Smooth muscle cell (in vitro differentiated cells): ENCODE data around the gene FETUB. TPM values are rescaled to one million over a fixed set of nuclear protein-coding genes. Genes with fewer than 3 reads are reported as not detected.

ENCODE experiments used
- DNase-seq: peaks from one replicate; lab custom pipeline; 2025; ENCODE audit not compliant: unreplicated experiment; lab: John Stamatoyannopoulos, UW
- H2AFZ ChIP-seq: fragments of 200-600 bp; sonication (generic); 2 replicates; pipeline ENCODE4 v1.6.0; 2016; ENCODE audit warnings: antibody characterized with exemption, low read depth, mild to moderate bottlenecking
- H3F3A ChIP-seq: fragments of 200-600 bp; sonication (generic); 2 replicates; pipeline ENCODE4 v1.6.0; 2017; ENCODE audit warnings: antibody characterized with exemption, low read depth
- H3K27ac ChIP-seq: fragments of 200-600 bp; sonication (generic); 2 replicates; pipeline ENCODE4 v1.5.1; 2016; ENCODE audit warnings: low read depth, mild to moderate bottlenecking
- H3K27me3 ChIP-seq: fragments of 200-600 bp; sonication (generic); 2 replicates; pipeline ENCODE4 v1.6.1; 2016; ENCODE audit warnings: low read depth, mild to moderate bottlenecking
- H3K36me3 ChIP-seq: fragments of 200-600 bp; sonication (generic); 2 replicates; pipeline ENCODE4 v1.5.1; 2016; ENCODE audit warnings: low read depth
- H3K4me1 ChIP-seq: fragments of 200-600 bp; sonication (generic); 2 replicates; pipeline ENCODE4 v1.5.1; 2016; ENCODE audit warnings: low read depth
- H3K4me2 ChIP-seq: fragments of 200-600 bp; sonication (generic); 2 replicates; pipeline ENCODE4 v1.6.0; 2016; ENCODE audit warnings: mild to moderate bottlenecking
- H3K4me3 ChIP-seq: fragments of 200-600 bp; sonication (generic); 2 replicates; pipeline ENCODE4 v1.5.1; 2016; ENCODE audit warnings: mild to moderate bottlenecking
- H3K79me2 ChIP-seq: fragments of 200-600 bp; sonication (generic); 2 replicates; pipeline ENCODE4 v1.6.0; 2016; ENCODE audit warnings: low read depth, mild to moderate bottlenecking
- H3K9ac ChIP-seq: fragments of 200-600 bp; sonication (generic); 2 replicates; pipeline ENCODE4 v1.6.0; 2016; ENCODE audit warnings: low read depth
- H3K9me3 ChIP-seq: fragments of 200-600 bp; sonication (generic); replicated peaks from 2 replicates; pipeline ENCODE4 v1.5.1; 2016; ENCODE audit warnings: low read depth
- H4K20me1 ChIP-seq: fragments of 200-600 bp; sonication (generic); 2 replicates; pipeline ENCODE4 v1.6.0; 2016; ENCODE audit warnings: low read depth
- WGBS: methylation state at CpG from one replicate; pipeline ENCODE4 v1.1.7; 2016; ENCODE audit warnings: low lambda C conversion rate; 5-methylcytosine and 5-hydroxymethylcytosine counted together
- polyA plus RNA-seq: library from polyadenylated mRNA; unstranded; fragments of >200 nt; fragmentation: Nextera tagmentation; extraction: Ambion mirVana; gene quantifications from 2 replicates; pipeline ENCODE4 v1.2.1, GENCODE V29; 2016
- total RNA-seq: library from RNA; depleted of rRNA; stranded (reverse); fragments of >200 nt; gene quantifications from 2 replicates; pipeline ENCODE4 v1.2.3, GENCODE V29; 2014
- TF ChIP-seq, protein P1 (sequence below): fragments of 200-600 bp; sonication (generic); IDR thresholded peaks from 2 replicates; pipeline ENCODE4 v1.5.1; 2017; ENCODE audit warnings: borderline replicate concordance, mild to moderate bottlenecking, antibody characterized with exemption; ENCODE audit not compliant: insufficient read depth, poor library complexity, severe bottlenecking

The FETUB gene
- total and polyA plus RNA-seq, 2 experiments from 2014 or later: 1.9 TPM; not detected in 1

DNA sequence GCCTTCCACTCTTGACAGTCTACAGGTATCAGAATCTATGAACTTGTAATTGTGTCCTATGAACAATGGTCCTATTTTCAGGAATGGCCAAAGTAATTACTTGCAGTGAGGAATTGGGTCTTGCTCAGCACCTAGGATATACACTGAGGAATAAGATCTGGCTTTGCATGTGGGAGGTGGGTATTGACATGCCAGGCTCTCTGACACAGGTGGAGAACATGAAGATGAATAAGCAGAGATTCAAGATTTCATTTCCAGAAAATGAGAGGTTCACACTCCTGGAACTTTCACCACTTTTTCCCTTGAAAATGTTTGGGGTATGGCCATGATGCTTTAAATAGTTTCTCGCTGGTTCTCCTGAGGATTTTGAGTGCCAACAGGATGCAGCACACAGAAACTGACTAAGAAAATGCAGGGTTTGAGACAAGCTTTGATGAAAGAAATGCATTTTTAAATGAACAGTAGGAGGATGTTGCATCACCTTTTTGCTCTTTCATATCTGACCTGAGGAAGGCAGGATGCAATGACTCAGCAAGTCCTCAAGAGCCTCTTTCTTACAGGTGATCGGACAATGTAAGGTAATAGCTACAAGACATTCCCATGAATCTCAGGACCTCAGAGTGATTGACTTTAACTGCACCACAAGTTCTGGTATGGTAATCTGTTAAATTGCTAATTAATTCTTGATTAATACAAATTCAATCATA lies 29.3 kb downstream of the FETUB start:
- Histone ChIP-seq H3K79me2 (no peaks in the 10 kb centered on the region), H3K4me3 (no peak overlapping the region), H2AFZ (no peak overlapping the region), H3K4me1 (no peaks in the 10 kb centered on the region), H3K27ac (no peak overlapping the region), H3K4me2 (no peak overlapping the region), H3K27me3 (peaks cover 19% of the 10 kb centered on the region), H3K36me3 (no peaks in the 10 kb centered on the region), H4K20me1 (no peaks in the 10 kb centered on the region), H3K9ac (no peak overlapping the region), H3F3A (no peaks in the 10 kb centered on the region), H3K9me3 (no peaks in the 10 kb centered on the region)
- WGBS: 76% methylated on average over 2 of the region's 2 CpGs
- TF ChIP-seq, protein P1, sequence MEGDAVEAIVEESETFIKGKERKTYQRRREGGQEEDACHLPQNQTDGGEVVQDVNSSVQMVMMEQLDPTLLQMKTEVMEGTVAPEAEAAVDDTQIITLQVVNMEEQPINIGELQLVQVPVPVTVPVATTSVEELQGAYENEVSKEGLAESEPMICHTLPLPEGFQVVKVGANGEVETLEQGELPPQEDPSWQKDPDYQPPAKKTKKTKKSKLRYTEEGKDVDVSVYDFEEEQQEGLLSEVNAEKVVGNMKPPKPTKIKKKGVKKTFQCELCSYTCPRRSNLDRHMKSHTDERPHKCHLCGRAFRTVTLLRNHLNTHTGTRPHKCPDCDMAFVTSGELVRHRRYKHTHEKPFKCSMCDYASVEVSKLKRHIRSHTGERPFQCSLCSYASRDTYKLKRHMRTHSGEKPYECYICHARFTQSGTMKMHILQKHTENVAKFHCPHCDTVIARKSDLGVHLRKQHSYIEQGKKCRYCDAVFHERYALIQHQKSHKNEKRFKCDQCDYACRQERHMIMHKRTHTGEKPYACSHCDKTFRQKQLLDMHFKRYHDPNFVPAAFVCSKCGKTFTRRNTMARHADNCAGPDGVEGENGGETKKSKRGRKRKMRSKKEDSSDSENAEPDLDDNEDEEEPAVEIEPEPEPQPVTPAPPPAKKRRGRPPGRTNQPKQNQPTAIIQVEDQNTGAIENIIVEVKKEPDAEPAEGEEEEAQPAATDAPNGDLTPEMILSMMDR: no peak
- DNase-seq: no peak

DNA sequence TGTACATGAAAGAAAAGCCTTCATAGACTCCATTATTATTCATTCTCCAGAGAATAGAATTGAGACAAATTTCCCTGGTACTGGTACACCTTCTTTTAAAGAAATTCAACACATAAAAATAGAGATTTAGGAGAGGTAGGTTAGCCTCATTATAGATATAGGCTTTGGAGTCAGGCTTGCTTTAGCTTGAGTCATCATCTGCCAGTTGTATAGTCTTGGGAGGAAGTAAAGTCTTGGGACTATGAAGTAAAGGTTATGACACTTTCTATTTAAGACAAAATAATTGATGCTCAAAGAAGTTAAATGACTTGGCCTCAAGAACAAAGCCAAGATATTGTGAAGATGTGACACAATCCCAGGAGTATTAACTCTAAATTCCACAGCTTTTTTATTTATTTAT lies 30.0 kb downstream of the FETUB start:
- Histone ChIP-seq H3F3A (no peaks in the 10 kb centered on the region), H3K79me2 (no peaks in the 10 kb centered on the region), H3K4me2 (no peak overlapping the region), H4K20me1 (no peaks in the 10 kb centered on the region), H2AFZ (no peak overlapping the region), H3K36me3 (no peaks in the 10 kb centered on the region), H3K4me3 (no peak overlapping the region), H3K9ac (no peak overlapping the region), H3K4me1 (no peaks in the 10 kb centered on the region), H3K27ac (no peak overlapping the region), H3K9me3 (no peaks in the 10 kb centered on the region), H3K27me3 (peaks cover 22% of the 10 kb centered on the region)
- TF ChIP-seq, protein P1: no peak
- DNase-seq: no peak

GRCh38 chr3:186671051-186671450 lies 30.9 kb downstream of the FETUB start:
- Histone ChIP-seq H3K9me3 (no peaks in the 10 kb centered on the region), H3K9ac (no peak overlapping the region), H3K36me3 (no peaks in the 10 kb centered on the region), H3K27ac (no peak overlapping the region), H3K4me3 (no peak overlapping the region), H3K27me3 (peaks cover 18% of the 10 kb centered on the region), H3K79me2 (no peaks in the 10 kb centered on the region), H3K4me1 (no peaks in the 10 kb centered on the region), H2AFZ (no peak overlapping the region), H3K4me2 (no peak overlapping the region), H3F3A (no peaks in the 10 kb centered on the region), H4K20me1 (no peaks in the 10 kb centered on the region)
- 96% methylated on average over 3 of the region's 3 CpGs for WGBS
- TF ChIP-seq, protein P1: no peak
- no peak for DNase-seq

DNA sequence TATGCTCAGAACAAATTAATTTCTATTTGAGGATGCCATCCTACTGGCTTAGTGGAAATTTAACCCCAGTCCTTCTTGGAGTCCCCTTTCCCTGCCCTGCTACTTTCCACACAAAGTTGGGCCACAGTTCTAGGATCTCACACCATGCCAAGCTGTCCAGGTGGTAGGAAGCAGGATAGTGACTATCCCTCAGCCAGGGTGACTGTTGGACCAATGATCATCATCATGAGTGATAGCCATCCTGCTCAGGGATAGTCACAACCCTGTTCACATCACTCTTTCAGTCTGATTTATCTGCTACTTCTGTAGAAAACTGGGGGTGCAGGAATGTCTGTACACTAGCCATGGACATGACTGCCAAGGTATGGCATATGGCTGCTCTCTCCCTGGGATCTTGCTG lies 38.4 kb downstream of the FETUB start:
- no peak overlapping the region for H3K4me2 ChIP-seq
- no peak for DNase-seq
- no peaks in the 10 kb centered on the region for H4K20me1 ChIP-seq
- no peaks in the 10 kb centered on the region for H3K79me2 ChIP-seq
- H3K4me1 ChIP-seq: no peaks in the 10 kb centered on the region
- H2AFZ ChIP-seq: no peak overlapping the region
- peaks cover 18% of the 10 kb centered on the region for H3K27me3 ChIP-seq
- H3K4me3 ChIP-seq: no peak overlapping the region
- H3F3A ChIP-seq: no peaks in the 10 kb centered on the region
- no peak overlapping the region for H3K27ac ChIP-seq
- no peaks in the 10 kb centered on the region for H3K36me3 ChIP-seq
- H3K9ac ChIP-seq: no peak overlapping the region
- TF ChIP-seq, protein P1: no peak
- H3K9me3 ChIP-seq: no peaks in the 10 kb centered on the region
